ENCODE data around the gene DBH.

DBH gene

GRCh38 chr9:133684121-133684935 lies 48.2 kb downstream of the DBH start:
- no peak for DNase-seq (ENCODE audit: low spot score)

GRCh38 chr9:133684936-133685361 lies 48.8 kb downstream of the DBH start:
- no peak for DNase-seq (ENCODE audit: low spot score)

- no peak for DNase-seq (ENCODE audit: low spot score)
These were observed 49.8 kb downstream of the DBH start for GRCh38 chr9:133685653-133686609.

- no peak for DNase-seq (ENCODE audit: low spot score)
These were observed 50.7 kb downstream of the DBH start for GRCh38 chr9:133686642-133687575.

- DNase-seq (ENCODE audit: low spot score) = no peak
These were observed 51.9 kb downstream of the DBH start for GRCh38 chr9:133687856-133688761.

GRCh38 chr9:133689151-133689763 lies 53.1 kb downstream of the DBH start:
- no peak for DNase-seq (ENCODE audit: low spot score)

GRCh38 chr9:133690081-133690561 lies 54.0 kb downstream of the DBH start:
- DNase-seq (ENCODE audit: low spot score) = no peak

- no peak for DNase-seq (ENCODE audit: low spot score)
These were observed 55.0 kb downstream of the DBH start for GRCh38 chr9:133691191-133691590.

GRCh38 chr9:133691626-133692363 lies 55.6 kb downstream of the DBH start:
- DNase-seq (ENCODE audit: low spot score) = no peak

- DNase-seq (ENCODE audit: low spot score) = no peak
These were observed 56.3 kb downstream of the DBH start for GRCh38 chr9:133692364-133692985.

GRCh38 chr9:133693116-133693515 lies 57.0 kb downstream of the DBH start:
- DNase-seq (ENCODE audit: low spot score) = no peak

GRCh38 chr9:133693703-133694529 lies 57.8 kb downstream of the DBH start:
- DNase-seq (ENCODE audit: low spot score) = no peak

- no peak for DNase-seq (ENCODE audit: low spot score)
These were observed 58.5 kb downstream of the DBH start for GRCh38 chr9:133694686-133695085.

GRCh38 chr9:133696071-133696472 lies 59.9 kb downstream of the DBH start:
- no peak for DNase-seq (ENCODE audit: low spot score)

GRCh38 chr9:133699546-133699945 lies 63.4 kb downstream of the DBH start:
- DNase-seq (ENCODE audit: low spot score) = no peak

- DNase-seq (ENCODE audit: low spot score) = no peak
These were observed 64.7 kb downstream of the DBH start for GRCh38 chr9:133700819-133701320.

- DNase-seq (ENCODE audit: low spot score) = no peak
These were observed 65.3 kb downstream of the DBH start for GRCh38 chr9:133701321-133701980.
